ENCODE measurements around the gene SYNGR4.

SYNGR4 gene

DNA sequence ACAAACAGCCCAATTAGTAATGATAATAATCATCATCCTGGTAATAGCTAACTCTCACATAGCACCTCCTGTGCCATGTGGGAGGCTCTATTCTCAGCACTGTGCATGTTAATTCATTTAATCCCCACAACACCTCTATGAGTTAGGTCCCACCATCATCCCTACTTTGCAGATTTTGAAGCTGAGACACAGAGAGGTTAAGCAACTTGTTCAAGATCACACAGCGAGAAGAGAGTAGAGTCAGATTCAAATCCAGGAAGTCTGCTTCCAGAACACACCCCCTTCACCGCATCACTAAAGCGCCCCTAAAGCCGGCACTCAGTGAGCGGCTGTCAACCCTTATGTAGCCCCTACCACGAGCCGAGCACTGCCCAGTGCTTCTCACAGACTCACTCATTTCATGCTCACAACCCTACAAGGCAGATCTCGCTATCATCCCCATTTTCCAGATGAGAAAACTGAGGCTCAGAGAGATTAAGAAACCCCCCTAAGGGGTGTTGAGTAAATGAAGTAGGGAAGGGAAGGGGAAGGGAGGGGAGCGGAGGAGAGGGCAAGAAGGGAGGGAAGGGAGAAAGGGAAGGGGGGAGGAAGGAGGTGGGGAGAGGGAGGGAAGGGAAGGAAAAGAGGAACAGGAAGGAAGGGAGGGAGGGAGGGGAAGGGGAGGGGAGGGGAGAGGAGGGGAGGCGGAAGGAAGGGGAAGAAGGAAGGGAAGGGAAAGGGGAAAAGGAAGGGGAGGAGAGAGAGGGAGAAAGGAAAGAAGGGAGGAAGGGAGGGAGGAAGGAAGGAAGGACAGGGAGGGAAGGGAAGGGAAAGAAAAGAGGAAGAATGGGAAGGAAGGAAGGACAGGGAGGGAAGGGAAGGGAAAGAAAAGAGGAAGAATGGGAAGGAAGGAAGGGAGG, 22.4 kb upstream of the SYNGR4 start:
- no peak for DNase-seq (ENCODE audit: low spot score)

- no peak for DNase-seq (ENCODE audit: low spot score)
These were observed 21.8 kb upstream of the SYNGR4 start for GRCh38 chr19:48342414-48342738.

GRCh38 chr19:48342841-48343540, 21.2 kb upstream of the SYNGR4 start:
- DNase-seq (ENCODE audit: low spot score), result no peak

DNA sequence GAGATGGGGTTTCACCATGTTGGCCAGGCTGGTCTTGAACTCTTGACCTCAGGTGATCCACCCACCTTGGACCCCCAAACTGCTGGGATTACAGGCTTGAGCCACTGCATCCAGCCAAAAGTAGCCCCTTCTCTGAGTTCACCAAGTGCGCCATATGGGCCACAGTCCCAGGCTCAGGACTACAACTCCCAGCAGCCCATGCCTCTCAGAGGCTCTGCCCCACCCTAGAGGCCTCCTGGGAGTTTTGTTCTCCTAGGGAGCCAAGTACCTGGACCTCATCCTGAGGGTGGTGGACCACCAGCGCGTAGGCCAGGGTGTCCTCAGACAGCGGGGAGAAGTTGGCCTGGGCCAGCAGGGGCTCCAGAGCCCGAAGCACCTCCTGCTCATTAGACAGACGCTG, 19.3 kb upstream of the SYNGR4 start:
- DNase-seq (ENCODE audit: low spot score), result no peak

- no peak for DNase-seq (ENCODE audit: low spot score)
These were observed 18.0 kb upstream of the SYNGR4 start for GRCh38 chr19:48346191-48346590.

DNA sequence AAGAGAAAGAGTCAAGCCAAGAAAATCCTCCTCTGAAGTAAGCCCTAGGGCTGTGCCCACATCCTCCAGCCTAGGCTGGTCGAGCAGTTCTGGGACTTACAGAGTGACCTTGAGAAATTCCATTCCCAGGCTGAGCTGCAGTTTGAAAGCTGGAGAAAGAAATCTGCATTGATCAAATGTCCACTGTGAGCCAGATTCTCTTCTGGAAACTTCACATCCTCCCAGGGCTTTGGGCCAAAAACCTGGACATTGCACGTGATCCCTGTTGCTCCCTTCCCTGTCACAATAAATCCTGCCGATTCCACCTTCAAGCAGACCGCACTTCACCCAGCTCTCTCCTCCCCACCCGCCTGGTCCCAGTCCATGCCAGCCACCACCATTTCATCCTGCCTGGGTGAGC, 16.1 kb upstream of the SYNGR4 start:
- no peak for DNase-seq (ENCODE audit: low spot score)

GRCh38 chr19:48348737-48349136, 15.4 kb upstream of the SYNGR4 start:
- no peak for DNase-seq (ENCODE audit: low spot score)

DNA sequence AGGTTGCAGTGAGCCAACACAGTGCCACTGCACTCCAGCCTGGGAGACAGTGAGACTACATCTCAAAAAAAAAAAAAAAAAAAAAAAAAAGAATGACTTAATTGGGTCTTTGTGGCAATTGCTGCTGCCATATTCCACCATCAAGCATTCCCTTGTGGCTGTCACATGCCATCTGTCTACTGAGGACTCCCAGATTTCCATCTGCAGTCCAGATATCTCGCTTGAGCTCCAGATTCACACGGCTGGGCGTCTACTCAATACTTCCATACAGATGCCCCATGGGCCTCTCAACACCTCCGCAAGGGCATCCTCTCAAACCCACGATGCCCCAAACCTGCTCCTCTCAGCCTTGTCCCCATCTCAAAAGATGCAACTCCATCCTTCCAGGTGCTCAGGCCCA, 13.3 kb upstream of the SYNGR4 start:
- no peak for DNase-seq (ENCODE audit: low spot score)

DNA sequence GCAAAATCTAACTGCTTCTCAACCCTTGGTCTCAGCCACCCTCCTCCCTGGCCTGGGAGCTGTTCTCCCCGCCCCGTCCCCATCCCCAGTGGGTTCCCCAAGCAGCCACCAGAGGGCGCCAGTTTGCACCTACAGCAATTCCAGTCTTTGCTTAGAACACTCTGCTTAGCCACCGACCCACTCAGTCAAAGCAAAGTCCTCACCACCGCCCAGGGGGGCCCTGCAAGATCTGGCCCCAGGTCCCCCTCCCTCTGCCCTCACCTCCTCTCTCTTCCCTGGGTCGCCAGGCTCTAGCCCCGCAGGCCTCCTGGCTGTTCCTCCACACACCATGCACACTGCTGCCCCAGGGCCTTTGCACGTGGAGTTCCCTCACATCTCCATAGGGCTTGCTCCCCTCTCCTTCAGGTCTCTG, 12.8 kb upstream of the SYNGR4 start:
- peak; percentile 52 for DNase-seq (ENCODE audit: low spot score)

DNA sequence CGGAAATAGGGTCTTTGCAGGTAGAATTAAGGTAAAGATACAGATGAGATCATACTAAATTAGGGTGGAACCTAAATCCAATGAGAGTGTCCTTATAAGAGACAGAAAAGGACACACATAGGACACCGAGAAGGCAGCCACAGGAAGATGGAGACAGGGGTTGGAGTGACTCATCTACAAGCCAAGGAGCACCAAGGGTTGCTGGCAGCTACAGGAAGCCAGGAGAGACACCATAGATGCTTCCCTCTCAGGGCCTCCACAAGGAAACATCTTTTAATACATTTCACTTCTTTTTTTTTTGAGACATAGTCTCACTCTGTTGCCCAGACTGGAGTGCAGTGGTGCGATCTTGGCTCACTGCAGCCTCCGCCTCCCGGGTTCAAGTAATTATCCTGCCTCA, 10.5 kb upstream of the SYNGR4 start:
- DNase-seq (ENCODE audit: low spot score), result peak; percentile 56

DNA sequence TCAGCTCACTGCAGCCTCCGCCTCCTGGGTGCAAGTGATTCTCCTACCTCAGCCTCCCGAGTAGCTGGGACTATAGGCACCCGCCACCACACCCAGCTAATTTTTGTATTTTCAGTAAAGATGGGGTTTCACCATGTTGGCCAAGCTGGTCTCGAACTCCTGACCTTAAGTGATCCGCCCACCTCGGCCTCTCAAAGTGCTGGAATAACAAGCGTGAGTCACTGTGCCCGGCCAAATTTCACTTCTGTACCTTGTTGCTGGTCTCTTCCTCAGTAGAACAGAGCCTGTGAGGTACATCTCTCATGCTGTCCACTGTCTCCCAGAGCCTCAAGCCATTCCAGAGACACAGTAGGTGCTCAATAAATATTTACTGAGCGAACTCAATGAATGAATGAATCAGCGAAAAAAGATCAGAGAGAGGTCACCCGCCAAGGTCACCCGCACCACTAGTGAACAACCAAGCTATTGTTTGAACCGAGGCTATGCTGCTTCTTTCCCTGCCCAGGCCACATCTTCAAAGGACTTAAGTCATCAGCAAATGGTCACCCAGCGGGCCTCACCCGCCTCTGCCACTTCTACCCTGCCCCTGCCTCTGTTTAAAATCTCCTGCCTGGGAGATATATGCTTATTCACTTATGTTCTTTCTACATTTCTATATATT, 9.7 kb upstream of the SYNGR4 start:
- peak; percentile 98 for DNase-seq (ENCODE audit: low spot score)

DNA sequence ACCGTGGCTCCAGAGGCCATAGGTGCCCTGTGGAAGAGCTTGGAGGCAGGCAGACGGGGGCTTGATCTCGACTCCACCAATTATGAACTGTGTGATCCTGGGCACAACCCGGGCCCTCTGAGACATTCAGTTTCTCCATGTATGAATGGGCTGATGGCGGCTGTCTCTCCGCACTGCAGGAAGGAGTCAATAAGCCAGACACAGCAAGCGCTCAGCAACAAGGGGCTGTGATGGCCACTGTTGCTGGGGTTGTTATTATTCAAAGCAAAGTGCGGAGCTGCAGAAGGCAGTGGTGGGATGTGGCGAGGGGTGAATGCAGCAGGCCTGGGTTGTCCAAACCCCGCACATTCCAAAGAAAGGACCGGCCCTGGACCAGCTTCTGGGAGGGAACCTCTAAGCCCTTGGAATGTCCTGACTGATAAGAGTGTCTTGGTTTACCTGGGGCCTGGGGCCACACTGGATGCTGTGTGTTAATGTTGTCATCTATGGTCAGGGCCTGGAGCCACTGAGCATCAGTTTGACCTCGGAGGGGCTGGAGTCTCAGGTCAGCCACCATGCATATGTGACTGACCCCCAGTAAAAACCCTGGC, 8.7 kb upstream of the SYNGR4 start:
- DNase-seq (ENCODE audit: low spot score), result no peak

DNA sequence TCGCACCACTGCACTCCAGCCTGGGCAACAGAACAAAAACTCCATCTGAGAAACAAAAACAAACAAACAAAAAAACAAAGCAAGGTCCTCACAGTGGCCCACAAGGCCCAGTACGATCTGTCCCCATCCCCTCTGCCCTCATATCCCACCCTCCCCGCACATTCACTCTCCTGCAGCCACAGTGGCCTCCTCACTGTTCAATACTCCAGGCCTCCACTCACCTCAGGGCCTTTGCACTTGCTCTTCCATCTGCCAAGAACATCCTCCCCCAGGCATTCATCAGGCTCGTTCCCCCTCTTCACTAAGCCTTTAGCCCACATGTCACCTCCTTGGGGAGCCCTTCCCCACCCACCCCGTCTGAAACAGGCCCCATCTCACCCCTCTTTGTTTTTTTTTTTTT, 5.0 kb upstream of the SYNGR4 start:
- no peak for DNase-seq (ENCODE audit: low spot score)

DNA sequence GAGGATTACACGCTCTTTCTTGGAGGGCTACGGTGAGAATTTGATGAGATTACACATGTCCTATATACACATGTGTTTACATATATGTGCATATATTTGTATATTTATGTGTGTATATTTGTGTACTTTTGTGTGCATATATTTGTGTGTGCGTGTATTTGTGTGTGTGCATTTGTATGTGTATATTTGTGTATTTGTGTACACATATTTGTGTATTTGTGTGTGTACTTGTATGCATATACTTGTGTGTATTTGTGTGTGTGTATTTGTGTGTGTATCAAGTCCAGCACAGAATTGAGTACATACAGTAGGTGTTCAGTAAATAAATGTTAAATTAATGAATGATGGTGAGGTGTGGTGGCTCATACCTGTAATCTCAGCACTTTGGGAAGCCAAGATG, 2.3 kb upstream of the SYNGR4 start:
- no peak for DNase-seq (ENCODE audit: low spot score)

- DNase-seq (ENCODE audit: low spot score), result peak; percentile 99
These were observed 1.3 kb upstream of the SYNGR4 start for GRCh38 chr19:48362716-48363499.

- DNase-seq (ENCODE audit: low spot score), result no peak
These were observed 712 bp upstream of the SYNGR4 start for GRCh38 chr19:48363500-48363809.

DNA sequence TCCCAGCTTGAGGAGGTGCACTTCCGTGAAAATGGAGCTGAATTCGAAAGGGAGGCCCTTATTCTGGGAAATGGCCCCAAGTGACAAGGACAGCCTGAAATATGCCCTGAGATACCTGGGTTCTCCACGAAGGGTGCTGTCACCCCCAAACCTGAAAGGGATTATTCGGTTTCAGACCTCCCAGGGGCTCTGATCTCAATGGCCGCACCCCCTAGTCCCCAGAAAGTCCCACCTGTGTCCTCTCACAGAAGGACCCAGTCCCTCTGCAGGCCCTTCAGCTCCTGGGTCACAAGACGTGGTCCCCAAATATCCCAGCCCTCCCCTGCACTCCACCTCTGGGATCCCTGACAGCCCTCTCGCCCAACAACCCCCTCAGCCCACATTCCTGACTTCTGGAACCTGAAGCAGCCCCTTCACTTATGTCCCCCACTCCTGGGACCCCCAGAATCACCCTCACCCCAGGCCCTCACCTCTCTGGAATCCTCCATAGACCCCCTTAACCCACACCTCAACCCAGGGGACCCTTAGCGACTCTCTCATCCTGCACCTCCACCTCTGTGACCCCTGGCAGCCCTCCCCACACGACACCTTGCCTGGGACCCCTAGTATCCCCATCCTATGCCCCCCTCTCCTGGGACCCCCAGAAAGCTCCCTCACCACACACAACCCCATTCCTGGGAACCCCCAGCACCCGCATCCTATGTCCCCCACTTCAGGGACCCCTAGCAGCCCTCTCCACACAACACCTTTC, 606 bp downstream of the SYNGR4 start:
- DNase-seq (ENCODE audit: low spot score), result no peak

DNA sequence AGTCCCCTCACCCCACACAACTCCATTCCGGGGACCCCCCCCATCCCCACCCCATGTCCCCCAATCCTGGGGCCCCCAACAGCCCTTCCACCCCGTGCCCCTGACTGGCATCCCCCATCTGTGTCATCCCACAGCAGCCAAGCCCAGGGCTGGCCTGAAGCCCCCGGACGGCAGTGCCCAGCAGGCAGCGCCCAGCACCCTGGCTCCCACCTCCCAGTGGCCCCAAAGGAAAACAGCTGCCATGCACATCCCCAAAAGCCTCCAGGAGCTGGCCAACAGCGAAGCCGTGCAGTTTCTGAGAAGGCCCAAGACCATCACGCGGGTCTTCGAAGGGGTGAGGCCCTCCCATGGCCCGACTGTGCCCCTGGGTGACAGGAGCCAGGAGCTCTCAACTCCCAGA, 1.4 kb downstream of the SYNGR4 start:
- DNase-seq (ENCODE audit: low spot score), result no peak

DNA sequence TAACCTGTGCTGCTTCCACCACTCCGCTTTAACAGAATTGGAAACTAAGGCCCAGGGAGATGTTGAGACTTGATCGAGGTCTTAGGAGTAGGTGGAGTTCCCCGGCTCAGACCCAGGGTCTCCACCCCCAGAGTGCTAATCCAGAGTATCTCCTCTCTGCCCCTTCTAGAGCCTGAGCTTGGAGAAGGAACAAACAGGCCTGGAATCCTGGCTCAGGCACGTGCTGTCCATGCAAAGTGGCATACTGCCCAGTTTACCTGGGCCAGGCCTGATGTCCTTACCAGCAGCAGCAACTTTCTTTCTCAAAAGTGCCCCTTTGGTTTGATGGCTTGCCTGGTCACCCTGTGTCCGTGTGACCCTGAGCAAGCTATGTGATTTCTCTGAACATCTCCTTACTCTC, 3.7 kb downstream of the SYNGR4 start:
- no peak for DNase-seq (ENCODE audit: low spot score)

DNA sequence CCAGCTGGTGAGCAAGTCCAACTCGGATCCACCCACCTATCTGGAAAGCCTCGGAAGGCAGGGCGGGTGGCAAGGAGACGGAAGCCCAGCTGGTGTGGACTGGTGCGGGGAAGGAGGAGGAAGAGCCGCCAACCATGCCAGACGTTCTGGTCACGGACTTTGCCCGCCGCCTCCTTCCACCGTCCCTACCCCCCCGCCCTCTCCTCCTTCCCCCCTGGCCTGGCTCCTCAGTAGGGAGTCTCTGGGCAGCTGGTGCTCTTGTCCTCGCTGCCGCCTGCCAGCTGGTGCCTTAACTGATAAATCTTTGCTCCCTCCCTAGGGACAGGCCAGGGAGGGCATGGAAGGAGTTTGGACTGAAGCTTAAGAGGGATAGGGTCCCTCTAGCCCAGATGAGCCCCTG, 4.8 kb downstream of the SYNGR4 start:
- no peak for DNase-seq (ENCODE audit: low spot score)

DNA sequence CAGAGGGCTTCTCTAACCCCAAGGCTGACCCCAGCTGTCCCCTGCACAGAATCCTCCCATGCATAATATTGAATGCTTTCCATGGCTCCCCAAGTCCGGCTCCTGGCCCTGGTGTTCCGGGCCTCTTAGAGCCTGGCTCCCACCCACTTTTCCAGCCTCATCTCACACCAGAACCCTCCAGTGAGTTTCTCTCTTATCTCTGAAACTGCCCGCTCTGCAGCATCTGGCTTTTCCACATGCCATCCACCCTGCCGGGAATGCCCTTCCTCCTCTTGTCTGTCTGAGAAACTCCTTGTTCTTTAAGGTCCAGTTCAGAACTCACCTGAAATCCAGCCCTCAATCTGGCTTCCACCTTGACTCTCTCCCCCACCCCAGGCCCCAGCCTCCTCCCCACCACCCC, 6.8 kb downstream of the SYNGR4 start:
- DNase-seq (ENCODE audit: low spot score), result no peak
